ENCODE measurements around the gene RAB44. TPM values are rescaled to one million over a fixed set of nuclear protein-coding genes. Genes with fewer than 3 reads are reported as not detected.

Gene RAB44
- total RNA-seq, 1 experiment from 2014 or later: 0.09 TPM

DNA sequence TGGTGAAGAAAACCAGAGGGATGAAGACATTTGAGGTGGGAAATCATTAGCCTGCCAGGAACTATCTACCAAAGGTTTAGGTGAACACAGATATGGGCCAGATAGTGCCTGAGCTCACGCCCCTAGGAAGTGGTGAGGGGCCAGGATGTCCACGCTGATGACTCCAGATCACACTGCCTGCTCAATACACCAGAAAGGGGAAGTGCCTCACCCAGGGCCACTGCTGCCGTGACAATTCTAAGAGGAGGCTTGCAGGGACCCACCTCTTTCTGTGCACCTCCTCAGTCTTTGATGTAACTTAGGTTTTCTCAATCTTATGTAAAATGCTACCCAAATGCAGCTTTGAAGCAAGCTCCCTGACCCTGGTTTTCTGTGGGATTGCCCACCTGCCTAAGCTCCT, 5.4 kb upstream of the RAB44 start:
- Mint-ChIP-seq H3K27ac (ENCODE audit: low read depth, unreplicated experiment) (no peak overlapping the region), H3K4me1 (ENCODE audit: insufficient read depth, unreplicated experiment) (peaks cover 25% of the 10 kb centered on the region), H3K27me3 (ENCODE audit: insufficient read depth, unreplicated experiment) (no peaks in the 10 kb centered on the region), H3K9me3 (ENCODE audit: unreplicated experiment) (peaks cover 10% of the 10 kb centered on the region), H3K4me3 (ENCODE audit: unreplicated experiment) (no peak overlapping the region), H3K36me3 (ENCODE audit: insufficient read depth, unreplicated experiment) (peaks cover 23% of the 10 kb centered on the region)
- BruUV-seq (replicated peaks): no TSS peak
- DNase-seq (ENCODE audit: unreplicated experiment): no peak
- TF ChIP-seq, protein P1, sequence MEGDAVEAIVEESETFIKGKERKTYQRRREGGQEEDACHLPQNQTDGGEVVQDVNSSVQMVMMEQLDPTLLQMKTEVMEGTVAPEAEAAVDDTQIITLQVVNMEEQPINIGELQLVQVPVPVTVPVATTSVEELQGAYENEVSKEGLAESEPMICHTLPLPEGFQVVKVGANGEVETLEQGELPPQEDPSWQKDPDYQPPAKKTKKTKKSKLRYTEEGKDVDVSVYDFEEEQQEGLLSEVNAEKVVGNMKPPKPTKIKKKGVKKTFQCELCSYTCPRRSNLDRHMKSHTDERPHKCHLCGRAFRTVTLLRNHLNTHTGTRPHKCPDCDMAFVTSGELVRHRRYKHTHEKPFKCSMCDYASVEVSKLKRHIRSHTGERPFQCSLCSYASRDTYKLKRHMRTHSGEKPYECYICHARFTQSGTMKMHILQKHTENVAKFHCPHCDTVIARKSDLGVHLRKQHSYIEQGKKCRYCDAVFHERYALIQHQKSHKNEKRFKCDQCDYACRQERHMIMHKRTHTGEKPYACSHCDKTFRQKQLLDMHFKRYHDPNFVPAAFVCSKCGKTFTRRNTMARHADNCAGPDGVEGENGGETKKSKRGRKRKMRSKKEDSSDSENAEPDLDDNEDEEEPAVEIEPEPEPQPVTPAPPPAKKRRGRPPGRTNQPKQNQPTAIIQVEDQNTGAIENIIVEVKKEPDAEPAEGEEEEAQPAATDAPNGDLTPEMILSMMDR (IDR thresholded peaks at IDR 0.05; ENCODE audit: unreplicated experiment): no peak
- POLR2A ChIA-PET: interaction anchor here (0.7 to 1.3 kb wide), 5 partner anchors 9 to 161 kb away, joined by 3 to 6 read pairs (median 4); partner anchors contain the start of gene CDKN1A
- intact Hi-C loops (cut with micrococcal nuclease): no loop called here
- CTCF ChIA-PET: interaction anchor here (0.6 to 1.2 kb wide), 3 partner anchors 31 to 69 kb away, joined by 3 to 4 read pairs (median 3); no protein-coding TSS in a partner anchor

DNA sequence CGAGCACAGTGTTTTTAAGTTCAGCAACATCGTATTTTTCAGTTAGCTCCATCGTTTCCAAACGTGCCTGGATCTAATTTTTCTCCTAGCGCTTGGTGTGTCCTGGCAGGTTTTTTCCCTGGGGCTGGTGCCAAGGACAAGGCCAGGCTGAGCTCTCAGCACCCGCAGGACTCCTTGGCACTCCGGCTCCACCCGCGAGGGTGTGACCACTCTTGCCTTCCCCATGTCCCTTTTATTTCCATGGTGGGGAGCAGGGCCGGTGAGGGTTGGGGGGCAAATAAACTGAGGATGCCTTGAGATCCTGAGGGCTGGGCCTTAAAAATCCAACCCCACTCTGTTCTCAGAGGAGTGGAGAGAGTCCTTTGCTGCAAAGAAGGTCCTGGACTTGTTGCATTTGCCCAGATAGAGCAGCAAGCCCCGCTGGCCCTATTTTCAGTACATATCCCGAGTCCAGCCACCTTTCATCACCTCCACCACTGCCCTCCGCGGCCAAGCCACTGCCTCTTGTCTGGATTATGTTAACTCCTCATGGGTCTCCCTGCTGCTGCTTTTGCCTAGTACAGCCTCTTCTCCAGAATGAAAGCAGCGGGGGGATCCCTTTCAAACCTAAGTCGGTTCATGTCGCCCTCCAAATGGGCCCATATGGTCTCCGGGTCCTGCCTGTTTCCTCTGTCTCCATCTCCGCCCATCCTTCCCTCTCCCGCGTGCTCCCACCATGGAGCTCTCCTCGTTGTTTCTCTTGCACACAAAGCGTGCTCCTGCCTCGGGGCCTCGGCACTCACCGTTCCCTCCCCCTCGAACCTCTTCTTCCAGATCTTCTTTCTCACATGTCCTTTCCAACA, 4.5 kb upstream of the RAB44 start:
- CTCF ChIA-PET: interaction anchor here (0.5 to 1.2 kb wide), 4 partner anchors 30 to 912 kb away, joined by 3 to 4 read pairs (median 3); partner anchors contain the start of gene CLPSL1

DNA sequence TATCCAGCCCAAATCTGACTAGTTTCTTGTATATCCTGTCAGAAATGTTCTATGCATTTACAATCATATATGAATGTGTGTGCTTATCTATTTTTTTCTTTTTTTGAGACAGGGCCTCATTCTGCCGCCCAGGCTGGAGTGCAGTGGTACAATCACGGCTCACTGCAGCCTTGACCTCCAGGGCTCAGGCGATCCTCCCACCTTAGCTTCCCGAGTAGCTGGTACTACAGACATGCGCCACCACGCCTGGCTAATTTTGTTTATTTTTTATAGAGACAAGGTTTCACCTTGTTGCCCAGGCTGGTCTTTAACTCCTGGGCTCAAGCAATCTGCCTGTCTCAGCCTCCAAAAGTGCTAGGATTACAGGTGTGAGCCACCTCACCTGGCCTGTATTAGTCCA, 3.0 kb upstream of the RAB44 start:
- H3K36me3 Mint-ChIP-seq (ENCODE audit: insufficient read depth, unreplicated experiment): peaks cover under 1% of the 10 kb centered on the region
- intact Hi-C loops (cut with micrococcal nuclease): no loop called here
- DNase-seq (ENCODE audit: unreplicated experiment): no peak
- TF ChIP-seq, protein P1 (IDR thresholded peaks at IDR 0.05; ENCODE audit: unreplicated experiment): no peak
- no TSS peak for BruUV-seq (replicated peaks)
- H3K27ac Mint-ChIP-seq (ENCODE audit: low read depth, unreplicated experiment): no peak overlapping the region
- H3K9me3 Mint-ChIP-seq (ENCODE audit: unreplicated experiment): peaks cover 10% of the 10 kb centered on the region
- no peaks in the 10 kb centered on the region for H3K27me3 Mint-ChIP-seq (ENCODE audit: insufficient read depth, unreplicated experiment)
- H3K4me1 Mint-ChIP-seq (ENCODE audit: insufficient read depth, unreplicated experiment): peaks cover 25% of the 10 kb centered on the region
- ChIA-PET POLR2A (interaction anchor here (0.6 to 1.6 kb wide), 3 partner anchors 11 to 24 kb away, joined by 3 to 4 read pairs (median 3); partner anchors contain the start of gene CDKN1A), CTCF (no interaction called here)
- H3K4me3 Mint-ChIP-seq (ENCODE audit: unreplicated experiment): no peak overlapping the region

More for the DNA sequence above, 4.5 kb upstream of the RAB44 start:
- Mint-ChIP-seq H3K9me3 (ENCODE audit: unreplicated experiment) (peaks cover 10% of the 10 kb centered on the region), H3K36me3 (ENCODE audit: insufficient read depth, unreplicated experiment) (peaks cover 15% of the 10 kb centered on the region), H3K27me3 (ENCODE audit: insufficient read depth, unreplicated experiment) (no peaks in the 10 kb centered on the region), H3K27ac (ENCODE audit: low read depth, unreplicated experiment) (no peak overlapping the region), H3K4me1 (ENCODE audit: insufficient read depth, unreplicated experiment) (peaks cover 25% of the 10 kb centered on the region), H3K4me3 (ENCODE audit: unreplicated experiment) (no peak overlapping the region)
- BruUV-seq (replicated peaks): no TSS peak
- TF ChIP-seq, protein P1 (IDR thresholded peaks at IDR 0.05; ENCODE audit: unreplicated experiment): no peak
- POLR2A ChIA-PET: interaction anchor here (0.6 to 1.3 kb wide), 10 partner anchors 9 to 1152 kb away, joined by 3 to 6 read pairs (median 3); partner anchors contain the start of gene CDKN1A
- no peak for DNase-seq (ENCODE audit: unreplicated experiment)
- intact Hi-C loops (cut with micrococcal nuclease): no loop called here

DNA sequence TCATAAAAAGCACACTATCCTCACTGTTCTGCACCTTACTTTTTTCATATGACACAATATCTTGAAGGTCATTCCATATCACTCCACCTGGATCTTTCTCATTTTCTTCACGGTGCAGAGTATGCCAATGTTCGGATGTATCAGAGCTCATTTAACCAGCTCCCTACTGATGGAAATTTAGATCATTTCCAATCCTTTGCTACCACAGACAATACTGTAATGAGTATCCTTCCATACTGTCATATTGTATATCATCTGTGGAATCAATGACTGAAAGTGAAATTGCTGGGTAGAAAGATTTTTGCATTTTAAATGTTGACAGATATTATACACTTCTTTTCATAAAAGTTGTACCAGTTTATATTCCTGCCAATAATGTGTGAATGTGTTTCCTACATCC, 2.2 kb upstream of the RAB44 start:
- ChIA-PET CTCF (interaction anchor here (0.7 kb wide), 1 partner anchor 71 kb away, joined by 3 read pairs; no protein-coding TSS in a partner anchor), POLR2A (interaction anchor here (0.6 to 1.6 kb wide), 3 partner anchors 12 to 59 kb away, joined by 3 to 4 read pairs (median 4); partner anchors contain the start of gene CDKN1A)
- DNase-seq (ENCODE audit: unreplicated experiment): no peak
- Mint-ChIP-seq H3K36me3 (ENCODE audit: insufficient read depth, unreplicated experiment) (no peaks in the 10 kb centered on the region), H3K9me3 (ENCODE audit: unreplicated experiment) (peaks cover 10% of the 10 kb centered on the region), H3K27ac (ENCODE audit: low read depth, unreplicated experiment) (no peak overlapping the region), H3K4me1 (ENCODE audit: insufficient read depth, unreplicated experiment) (peaks cover 25% of the 10 kb centered on the region), H3K27me3 (ENCODE audit: insufficient read depth, unreplicated experiment) (no peaks in the 10 kb centered on the region), H3K4me3 (ENCODE audit: unreplicated experiment) (no peak overlapping the region)
- BruUV-seq (replicated peaks): no TSS peak
- intact Hi-C loops (cut with micrococcal nuclease): no loop called here
- TF ChIP-seq, protein P1 (IDR thresholded peaks at IDR 0.05; ENCODE audit: unreplicated experiment): no peak

Measured in MCF 10A (cell line).